MCF 10A (cell line): Measurements from ENCODE around the gene UMPS. TPM values are rescaled to one million over a fixed set of nuclear protein-coding genes. Genes with fewer than 3 reads are reported as not detected.

Experiments
- BruUV-seq: library from RNA; stranded (reverse); fragments of 400-500 nt; replicated peaks from 2 replicates; lab custom pipeline; 2021; lab: Mats Ljungman, UMichigan
- CTCF ChIA-PET: fragments of 300-600 bp; sonication (Branson Sonifier 250); formaldehyde crosslinking; extraction: SDS; loops from one replicate; lab custom pipeline; 2021; ENCODE audit warnings: antibody characterized with exemption, inconsistent platforms; lab: Yijun Ruan, JAX
- POLR2A ChIA-PET: fragments of 300-600, 350-650 bp; sonication (Branson Sonifier 250); formaldehyde crosslinking; extraction: SDS; loops from one replicate; lab custom pipeline; 2020; ENCODE audit warnings: antibody characterized with exemption, inconsistent platforms; lab: Yijun Ruan, JAX
- DNase-seq: peaks from one replicate; pipeline ENCODE4 v3.0.0-alpha.2; 2018; ENCODE audit not compliant: unreplicated experiment
- H3K27ac Mint-ChIP-seq: one replicate; pipeline ENCODE4 v1.8.0; 2022; ENCODE audit warnings: mild to moderate bottlenecking, low read depth, mixed read lengths; ENCODE audit not compliant: unreplicated experiment
- H3K27me3 Mint-ChIP-seq: one replicate; pipeline ENCODE4 v1.8.0; 2022; ENCODE audit warnings: mixed read lengths; ENCODE audit not compliant: insufficient read depth, unreplicated experiment
- H3K36me3 Mint-ChIP-seq: one replicate; pipeline ENCODE4 v1.8.0; 2022; ENCODE audit warnings: mild to moderate bottlenecking, moderate library complexity, mixed read lengths; ENCODE audit not compliant: insufficient read depth, unreplicated experiment
- H3K4me1 Mint-ChIP-seq: one replicate; pipeline ENCODE4 v1.8.0; 2022; ENCODE audit warnings: mixed read lengths; ENCODE audit not compliant: insufficient read depth, unreplicated experiment
- H3K4me3 Mint-ChIP-seq: one replicate; pipeline ENCODE4 v1.8.0; 2022; ENCODE audit warnings: mild to moderate bottlenecking, moderate library complexity, mixed read lengths; ENCODE audit not compliant: unreplicated experiment
- H3K9me3 Mint-ChIP-seq: one replicate; pipeline ENCODE4 v1.8.0; 2022; ENCODE audit warnings: mixed read lengths; ENCODE audit not compliant: unreplicated experiment
- intact Hi-C: fragments of 100-400 bp; cut with micrococcal nuclease; formaldehyde crosslinking; loops from 2 replicates; pipeline ENCODE4 v1.14.1; 2022
- total RNA-seq: library from RNA; stranded (reverse); gene quantifications from 2 replicates; pipeline ENCODE4 v1.2.3, GENCODE V29; 2022
- TF ChIP-seq, protein P1 (sequence below): fragments of 200-600 bp; IDR thresholded peaks from one replicate; pipeline ENCODE4 v1.8.0; 2022; ENCODE audit warnings: antibody characterized with exemption, mild to moderate bottlenecking; ENCODE audit not compliant: unreplicated experiment

UMPS gene
- total RNA-seq, 1 experiment from 2014 or later = 49.3 TPM

GRCh38 chr3:124776856-124777255 lies 46.6 kb downstream of the UMPS start:
- CTCF ChIA-PET = interaction anchor here (0.6 to 2.3 kb wide), 3 partner anchors 10 to 125 kb away, joined by 3 to 15 read pairs (median 10); no protein-coding TSS in a partner anchor
- Mint-ChIP-seq H3K36me3 (peaks cover 21% of the 10 kb centered on the region), H3K27ac (no peak overlapping the region), H3K4me3 (no peak overlapping the region), H3K27me3 (no peaks in the 10 kb centered on the region), H3K9me3 (no peaks in the 10 kb centered on the region), H3K4me1 (peaks cover 13% of the 10 kb centered on the region)
- POLR2A ChIA-PET = no interaction called here
- no peak for DNase-seq
- BruUV-seq = no TSS peak
- TF ChIP-seq, protein P1, sequence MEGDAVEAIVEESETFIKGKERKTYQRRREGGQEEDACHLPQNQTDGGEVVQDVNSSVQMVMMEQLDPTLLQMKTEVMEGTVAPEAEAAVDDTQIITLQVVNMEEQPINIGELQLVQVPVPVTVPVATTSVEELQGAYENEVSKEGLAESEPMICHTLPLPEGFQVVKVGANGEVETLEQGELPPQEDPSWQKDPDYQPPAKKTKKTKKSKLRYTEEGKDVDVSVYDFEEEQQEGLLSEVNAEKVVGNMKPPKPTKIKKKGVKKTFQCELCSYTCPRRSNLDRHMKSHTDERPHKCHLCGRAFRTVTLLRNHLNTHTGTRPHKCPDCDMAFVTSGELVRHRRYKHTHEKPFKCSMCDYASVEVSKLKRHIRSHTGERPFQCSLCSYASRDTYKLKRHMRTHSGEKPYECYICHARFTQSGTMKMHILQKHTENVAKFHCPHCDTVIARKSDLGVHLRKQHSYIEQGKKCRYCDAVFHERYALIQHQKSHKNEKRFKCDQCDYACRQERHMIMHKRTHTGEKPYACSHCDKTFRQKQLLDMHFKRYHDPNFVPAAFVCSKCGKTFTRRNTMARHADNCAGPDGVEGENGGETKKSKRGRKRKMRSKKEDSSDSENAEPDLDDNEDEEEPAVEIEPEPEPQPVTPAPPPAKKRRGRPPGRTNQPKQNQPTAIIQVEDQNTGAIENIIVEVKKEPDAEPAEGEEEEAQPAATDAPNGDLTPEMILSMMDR = no peak
- intact Hi-C loops = no loop called here

DNA sequence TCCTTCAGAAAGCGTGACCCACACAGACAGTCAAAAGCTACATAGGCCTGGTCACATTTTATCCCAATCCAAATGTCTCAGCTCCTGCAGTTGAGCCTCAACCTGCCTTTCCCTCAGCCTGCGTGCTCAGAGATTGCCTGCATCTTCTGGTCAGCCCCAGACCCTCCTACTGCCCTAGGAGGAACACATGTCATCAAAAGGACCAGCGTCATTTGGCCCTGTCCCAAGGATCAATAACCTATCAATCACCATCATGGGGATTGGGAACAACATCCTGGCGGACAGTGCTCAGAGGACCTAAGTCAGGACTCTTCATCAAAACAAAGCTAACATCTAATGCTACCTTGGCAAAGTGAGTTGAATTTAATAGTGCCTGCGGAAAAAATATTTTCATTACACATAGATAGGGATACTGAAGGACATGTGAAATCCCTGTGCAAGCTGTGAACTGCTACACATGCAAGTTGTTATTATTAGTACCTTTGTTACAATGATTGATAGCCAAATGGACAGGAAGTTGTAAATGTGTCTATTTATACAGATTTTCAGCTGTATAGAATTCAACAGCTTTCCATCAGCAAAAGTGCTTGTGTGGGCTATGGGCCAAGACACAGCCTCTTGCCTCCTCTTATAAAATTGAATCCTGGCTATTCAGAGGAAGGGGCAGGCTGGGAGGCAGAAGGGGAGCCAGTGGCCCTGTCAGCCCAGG lies 47.7 kb downstream of the UMPS start:
- intact Hi-C loops = no loop called here
- Mint-ChIP-seq H3K4me1 (peaks cover 13% of the 10 kb centered on the region), H3K9me3 (no peaks in the 10 kb centered on the region), H3K36me3 (peaks cover 11% of the 10 kb centered on the region), H3K27ac (no peak overlapping the region), H3K27me3 (no peaks in the 10 kb centered on the region), H3K4me3 (no peak overlapping the region)
- BruUV-seq = no TSS peak
- CTCF ChIA-PET = interaction anchor here (0.6 to 2.3 kb wide), 5 partner anchors 9 to 209 kb away, joined by 3 to 15 read pairs (median 4); no protein-coding TSS in a partner anchor
- TF ChIP-seq, protein P1 = no peak
- POLR2A ChIA-PET = interaction anchor here (0.6 to 0.8 kb wide), 2 partner anchors 9 to 110 kb away, joined by 3 to 5 read pairs; partner anchors contain the start of gene ITGB5
- no peak for DNase-seq

GRCh38 chr3:124779116-124779515 lies 48.9 kb downstream of the UMPS start:
- POLR2A ChIA-PET = no interaction called here
- no peaks in the 10 kb centered on the region for H3K9me3 Mint-ChIP-seq
- H3K27me3 Mint-ChIP-seq = no peaks in the 10 kb centered on the region
- no TSS peak for BruUV-seq
- CTCF ChIA-PET = interaction anchor here (2.3 to 3.0 kb wide), 3 partner anchors 8 to 122 kb away, joined by 13 to 21 read pairs (median 15); no protein-coding TSS in a partner anchor
- no peak overlapping the region for H3K4me3 Mint-ChIP-seq
- peaks cover 11% of the 10 kb centered on the region for H3K4me1 Mint-ChIP-seq
- intact Hi-C loops = no loop called here
- H3K36me3 Mint-ChIP-seq = peaks cover 11% of the 10 kb centered on the region
- TF ChIP-seq, protein P1 = no peak
- H3K27ac Mint-ChIP-seq = no peak overlapping the region
- no peak for DNase-seq

DNA sequence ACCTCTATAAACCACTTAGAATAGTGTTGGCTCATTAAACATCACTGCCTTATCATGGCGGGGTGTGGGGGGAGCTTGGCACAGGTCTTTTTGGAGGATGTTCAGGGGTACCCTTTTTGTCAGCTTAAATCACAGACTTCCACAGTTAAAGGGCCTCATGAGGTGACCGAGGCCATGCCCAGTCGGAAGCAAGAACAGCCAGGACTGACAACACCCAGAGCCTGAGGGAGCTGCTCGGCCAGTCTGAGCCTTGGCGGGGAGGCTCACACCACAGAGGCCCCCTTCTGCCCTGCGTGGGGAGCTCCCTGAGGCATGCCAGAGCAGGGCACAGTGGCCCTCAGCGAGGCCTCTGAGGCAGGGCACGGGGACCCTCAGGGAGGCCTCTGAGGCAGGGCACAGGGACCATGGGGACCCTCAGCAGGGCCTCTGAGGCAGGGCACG lies 49.5 kb downstream of the UMPS start:
- H3K9me3 Mint-ChIP-seq = no peaks in the 10 kb centered on the region
- DNase-seq = no peak
- ChIA-PET CTCF (interaction anchor here (0.6 to 3.0 kb wide), 5 partner anchors 9 to 628 kb away, joined by 3 to 21 read pairs (median 4); no protein-coding TSS in a partner anchor), POLR2A (no interaction called here)
- no peak overlapping the region for H3K27ac Mint-ChIP-seq
- no peaks in the 10 kb centered on the region for H3K27me3 Mint-ChIP-seq
- intact Hi-C loops = no loop called here
- BruUV-seq = no TSS peak
- peaks cover 7% of the 10 kb centered on the region for H3K4me1 Mint-ChIP-seq
- no peak overlapping the region for H3K4me3 Mint-ChIP-seq
- TF ChIP-seq, protein P1 = no peak
- H3K36me3 Mint-ChIP-seq = peaks cover 11% of the 10 kb centered on the region
